Naive thymus-derived CD8-positive, alpha-beta T cell (primary cell): ENCODE data around the gene VAT1. TPM values are rescaled to one million over a fixed set of nuclear protein-coding genes. Genes with fewer than 3 reads are reported as not detected.
"Not testable (repeated sequence)": the region's sequence is repeated elsewhere in the genome, so short reads cannot be mapped to it uniquely, and the experiment has no call there.

ENCODE experiments used
- ATAC-seq, 2 donors: fragments of 150-1000 bp; cut with Tn5 transposase in 1 of 2; sonication (Bioruptor Pico), chemical (Tn5 transposase) in 1 of 2; 1 replicate in 1 of 2; 2 replicates in 1 of 2; pipeline ENCODE4 v1.10.0; 2021; ENCODE audit warnings: mild to moderate bottlenecking in 2 of 2, moderate library complexity in 2 of 2
- POLR2A ChIA-PET: fragments of 350-600 bp; sonication (Branson Sonifier 250); formaldehyde crosslinking; loops from one replicate; lab custom pipeline; 2021; ENCODE audit warnings: antibody characterized with exemption; lab: Charles Lee
- DNase-seq, 10 donors: peaks; one replicate each; pipeline versions ENCODE4 v3.0.0 to v3.0.0-alpha.2; 2020 to 2022
- H3K27ac Mint-ChIP-seq, 10 donors: one replicate each; pipeline ENCODE4 v1.8.0; 2020 to 2022; ENCODE audit warnings: mild to moderate bottlenecking in 10 of 10, mixed read lengths in 10 of 10, moderate library complexity in 4 of 10, inconsistent platforms in 1 of 10
- H3K27me3 Mint-ChIP-seq, 5 donors: one replicate each; pipeline ENCODE4 v1.8.0; 2021 to 2022; ENCODE audit warnings: mixed read lengths in 5 of 5
- H3K36me3 Mint-ChIP-seq, 3 donors: one replicate each; pipeline ENCODE4 v1.8.0; 2020 to 2022; ENCODE audit warnings: mixed read lengths in 3 of 3, mild to moderate bottlenecking in 2 of 3, inconsistent platforms in 1 of 3
- H3K4me1 Mint-ChIP-seq, 4 donors: one replicate each; pipeline ENCODE4 v1.8.0; 2021 to 2022; ENCODE audit warnings: mixed read lengths in 4 of 4
- H3K4me3 Mint-ChIP-seq, 10 donors: one replicate each; pipeline ENCODE4 v1.8.0; 2020 to 2022; ENCODE audit warnings: mild to moderate bottlenecking in 10 of 10, mixed read lengths in 10 of 10, moderate library complexity in 6 of 10, inconsistent platforms in 1 of 10
- H3K9me3 Mint-ChIP-seq, 9 donors: one replicate each; pipeline ENCODE4 v1.8.0; 2020 to 2022; ENCODE audit warnings: mixed read lengths in 9 of 9, mild to moderate bottlenecking in 3 of 9, inconsistent platforms in 1 of 9, moderate library complexity in 1 of 9
- polyA plus RNA-seq, 3 donors: library from polyadenylated mRNA; unstranded; fragments of 300-500 nt; fragmentation: Illumina TruSeq; gene quantifications; one replicate each; pipeline ENCODE4 v1.2.3, GENCODE V29; 2021
- total RNA-seq, 8 experiments: library from RNA in 2 of 8; stranded (reverse) in 2 of 8; gene quantifications; one replicate each; pipeline ENCODE4 v1.2.3 and lab custom pipeline; 2021 to 2026

VAT1 gene
- total RNA-seq (10 to 100 TPM; 36.7 to 42.2 TPM), polyA plus RNA-seq (10 to 100 TPM; 24.7 to 33.9 (median 28.2) TPM), total RNA-seq (lab: John Stamatoyannopoulos, UW) (13.4 to 49.4 (median 19.5) reads per million in 6 experiments)

DNA sequence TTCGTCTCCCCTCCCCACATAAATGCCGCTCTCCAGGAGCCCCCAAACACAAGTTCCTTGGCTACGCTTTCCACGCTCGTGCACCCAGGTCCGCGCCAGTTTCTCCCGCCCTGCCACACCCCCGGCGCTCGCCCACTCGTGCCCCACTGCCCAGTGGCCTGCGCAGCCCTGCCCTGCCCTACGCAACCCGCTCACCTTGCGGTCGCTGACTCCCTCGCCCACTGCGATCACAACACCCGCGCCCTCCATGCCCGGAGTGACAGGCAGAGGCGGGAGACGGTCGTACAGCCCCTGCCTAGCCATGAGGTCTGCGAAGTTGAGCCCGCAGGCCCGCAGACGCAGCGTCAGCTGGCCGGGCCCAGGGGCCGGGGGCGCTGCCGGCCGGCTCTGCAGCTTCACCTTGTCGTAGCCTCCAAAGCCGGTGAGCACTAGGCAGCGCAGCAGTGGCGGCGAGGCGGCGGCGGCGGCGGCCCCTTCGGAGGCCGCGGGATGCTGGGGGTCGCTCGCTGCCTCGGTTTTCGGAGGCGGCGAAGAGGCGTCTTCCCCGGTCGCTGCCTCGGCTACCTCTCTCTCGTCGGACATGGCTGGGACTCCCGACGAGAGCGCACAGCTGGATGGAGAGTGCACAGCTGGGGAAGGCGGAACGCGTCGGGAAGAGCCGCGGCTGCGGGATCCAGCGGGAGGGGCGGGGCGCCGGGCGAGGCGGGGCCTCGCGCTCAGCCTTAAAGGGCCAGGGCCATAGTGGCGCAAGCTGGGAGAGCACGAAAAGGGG is at the start of gene VAT1:
VAT1 (minus strand) TSS at position 645 of the 772 bp plus-strand sequence; CDS start at position 582, 63 bp downstream.
- peaks cover 26 to 56% (median 41%) of the 10 kb centered on the region in 4 donors for H3K4me1 Mint-ChIP-seq
- no peaks in the 10 kb centered on the region for H3K36me3 Mint-ChIP-seq
- H3K9me3 Mint-ChIP-seq, result no peaks in the 10 kb centered on the region
- peak within 1 kb of the TSS; percentile 85 to 93 (median 89) for H3K4me3 Mint-ChIP-seq
- no peaks in the 10 kb centered on the region for H3K27me3 Mint-ChIP-seq
- POLR2A ChIA-PET, result interaction anchor here (0.6 to 3.8 kb wide), 9 partner anchors 10 to 346 kb away, joined by 3 to 29 read pairs (median 5); partner anchors contain the start of genes IFI35 and RPL27
- DNase-seq (peak in 9 of 10 donors; percentile 40 to 70 (median 56)), ATAC-seq (peak; percentile 46 to 54)
- peak within 1 kb of the TSS; percentile 31 to 88 (median 82) for H3K27ac Mint-ChIP-seq

DNA sequence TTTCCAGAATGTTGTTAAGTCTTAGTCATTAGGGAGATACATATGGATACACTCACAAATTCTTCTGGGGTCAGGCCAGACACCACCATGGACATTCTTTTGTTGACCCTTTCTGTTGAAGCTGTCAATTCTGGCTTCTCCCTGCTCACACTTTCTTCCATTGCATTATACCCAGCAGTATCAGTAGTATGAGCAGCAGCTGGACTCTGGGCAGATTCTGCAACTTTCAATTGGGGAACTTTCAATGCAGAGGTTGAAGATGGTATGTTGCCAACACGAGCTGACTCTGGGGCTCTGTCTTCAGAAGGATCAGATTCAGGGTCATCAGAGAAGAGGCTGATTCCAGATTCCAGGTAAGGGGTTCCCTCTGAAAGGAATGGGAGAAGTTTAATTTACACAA is 48.7 kb upstream of the VAT1 start:
- Mint-ChIP-seq H3K36me3 (peaks cover 0 to 5% (median 2%) of the 10 kb centered on the region in 3 donors), H3K9me3 (no peaks in the 10 kb centered on the region), H3K4me3 (no peak overlapping the region), H3K27me3 (no peaks in the 10 kb centered on the region), H3K4me1 (no peaks in the 10 kb centered on the region), H3K27ac (no peak overlapping the region)
- DNase-seq, result no peak
- no peak for ATAC-seq
- POLR2A ChIA-PET, result interaction anchor here (0.6 kb wide), 1 partner anchor 340 kb away, joined by 3 read pairs; no protein-coding TSS in a partner anchor

DNA sequence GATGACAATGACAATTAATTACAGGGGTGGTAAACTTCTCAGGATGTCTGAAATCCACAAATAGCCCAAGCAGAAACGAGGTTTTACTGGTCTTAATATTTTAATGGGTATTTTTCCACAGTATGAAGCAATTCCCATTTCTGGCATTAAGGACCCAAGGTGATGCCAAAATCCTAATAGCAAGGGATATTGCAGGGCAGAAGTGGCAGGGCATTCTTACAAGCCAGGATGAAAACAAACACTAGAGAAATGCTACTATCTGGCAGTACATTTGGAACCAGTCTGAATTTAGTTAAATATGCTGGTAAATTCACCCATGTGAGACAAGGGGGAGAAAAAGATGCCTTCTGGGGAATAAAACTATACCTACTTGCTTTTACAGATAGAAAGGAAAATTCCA is 48.1 kb upstream of the VAT1 start:
- ATAC-seq (no peak), DNase-seq (no peak)
- Mint-ChIP-seq H3K36me3 (peaks cover 0 to 5% (median 2%) of the 10 kb centered on the region in 3 donors), H3K27me3 (no peaks in the 10 kb centered on the region), H3K9me3 (no peaks in the 10 kb centered on the region), H3K4me3 (no peak overlapping the region), H3K27ac (no peak overlapping the region), H3K4me1 (no peaks in the 10 kb centered on the region)
- POLR2A ChIA-PET, result no interaction called here

- H3K4me3 Mint-ChIP-seq, result no peak overlapping the region
- POLR2A ChIA-PET, result no interaction called here
- ATAC-seq (no peak), DNase-seq (no peak)
- H3K9me3 Mint-ChIP-seq, result no peaks in the 10 kb centered on the region
- peaks cover 0 to 5% (median 2%) of the 10 kb centered on the region in 3 donors for H3K36me3 Mint-ChIP-seq
- H3K27ac Mint-ChIP-seq, result no peak overlapping the region
- no peaks in the 10 kb centered on the region for H3K27me3 Mint-ChIP-seq
- H3K4me1 Mint-ChIP-seq, result no peaks in the 10 kb centered on the region
These were observed 47.2 kb upstream of the VAT1 start for GRCh38 chr17:43069368-43069898.

DNA sequence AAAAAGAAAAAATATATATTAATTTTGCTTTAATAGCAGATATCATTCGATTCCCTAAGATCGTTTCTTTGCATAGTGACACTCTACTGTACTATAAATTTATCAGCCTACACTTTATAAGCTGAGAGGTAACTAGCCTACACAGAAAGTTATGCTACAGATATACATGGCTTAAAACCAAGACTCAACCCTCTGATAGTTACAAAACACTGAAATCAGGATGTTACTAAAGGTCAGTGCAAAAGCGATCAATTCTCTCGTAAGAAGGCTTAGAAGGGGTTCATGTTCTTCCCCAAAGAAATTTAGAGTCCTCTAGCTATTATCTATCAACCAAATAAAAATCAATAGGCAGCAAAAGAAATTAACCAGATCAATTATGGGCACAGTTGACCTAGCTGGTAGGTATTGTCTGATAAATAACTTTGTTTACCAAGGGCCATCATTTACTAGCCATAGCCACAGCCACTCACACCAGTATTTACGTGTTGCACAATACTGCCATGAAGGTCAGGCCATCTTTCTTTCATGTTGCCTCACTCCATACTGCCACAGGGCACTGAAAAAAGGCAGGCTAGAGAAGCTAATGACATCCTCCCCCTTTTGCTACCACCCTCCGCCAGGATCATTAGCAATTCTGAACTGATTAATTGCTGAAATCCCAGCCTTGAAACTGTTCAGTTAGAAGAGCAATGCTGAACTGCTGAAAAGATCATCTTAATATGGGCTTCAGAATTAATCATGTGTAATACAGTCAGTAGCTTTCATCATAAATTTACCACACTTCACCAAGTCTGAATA is 46.6 kb upstream of the VAT1 start:
- no peak overlapping the region for H3K4me3 Mint-ChIP-seq
- H3K36me3 Mint-ChIP-seq, result peaks cover 0 to 5% (median 2%) of the 10 kb centered on the region in 3 donors
- H3K9me3 Mint-ChIP-seq, result no peaks in the 10 kb centered on the region

DNA sequence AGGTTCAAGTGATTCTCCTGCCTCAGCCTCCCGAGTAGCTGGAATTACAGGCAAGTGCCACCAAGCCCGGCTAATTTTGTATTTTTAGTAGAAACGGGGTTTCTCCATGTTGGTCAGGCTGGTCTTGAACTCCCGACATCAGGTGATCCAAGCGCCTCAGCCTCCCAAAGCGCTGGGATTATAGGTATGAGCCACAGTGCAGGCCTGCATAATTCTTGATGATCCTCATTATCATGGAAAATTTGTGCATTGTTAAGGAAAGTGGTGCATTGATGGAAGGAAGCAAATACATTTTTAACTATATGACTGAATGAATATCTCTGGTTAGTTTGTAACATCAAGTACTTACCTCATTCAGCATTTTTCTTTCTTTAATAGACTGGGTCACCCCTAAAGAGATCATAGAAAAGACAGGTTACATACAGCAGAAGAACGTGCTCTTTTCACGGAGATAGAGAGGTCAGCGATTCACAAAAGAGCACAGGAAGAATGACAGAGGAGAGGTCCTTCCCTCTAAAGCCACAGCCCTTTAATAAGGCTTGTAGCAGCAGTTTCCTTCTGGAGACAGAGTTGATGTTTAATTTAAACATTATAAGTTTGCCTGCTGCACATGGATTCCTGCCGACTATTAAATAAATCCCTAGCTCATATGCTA is 40.9 kb upstream of the VAT1 start:
- H3K4me1 Mint-ChIP-seq, result no peaks in the 10 kb centered on the region
- ATAC-seq, result no peak
- peaks cover 0 to 3% (median 0%) of the 10 kb centered on the region in 3 donors for H3K36me3 Mint-ChIP-seq
- POLR2A ChIA-PET, result no interaction called here
- H3K4me3 Mint-ChIP-seq, result no peak overlapping the region
- H3K27ac Mint-ChIP-seq, result no peak overlapping the region
- no peaks in the 10 kb centered on the region for H3K9me3 Mint-ChIP-seq
- no peaks in the 10 kb centered on the region for H3K27me3 Mint-ChIP-seq
- DNase-seq, result no peak

More for the DNA sequence above, 46.6 kb upstream of the VAT1 start:
- POLR2A ChIA-PET, result no interaction called here
- Mint-ChIP-seq H3K27ac (no peak overlapping the region), H3K27me3 (no peaks in the 10 kb centered on the region), H3K4me1 (no peaks in the 10 kb centered on the region)
- ATAC-seq (no peak), DNase-seq (no peak)

- POLR2A ChIA-PET, result interaction anchor here (0.7 kb wide), 1 partner anchor 1726 kb away, joined by 3 read pairs; no protein-coding TSS in a partner anchor
- Mint-ChIP-seq H3K4me1 (no peaks in the 10 kb centered on the region), H3K36me3 (no peaks in the 10 kb centered on the region), H3K27me3 (no peaks in the 10 kb centered on the region), H3K27ac (no peak overlapping the region), H3K9me3 (no peaks in the 10 kb centered on the region), H3K4me3 (no peak overlapping the region)
- ATAC-seq, result no peak
- DNase-seq, result no peak
These were observed 33.9 kb upstream of the VAT1 start for GRCh38 chr17:43056051-43056450.

- ATAC-seq, H3K27me3 Mint-ChIP-seq, POLR2A ChIA-PET: not testable (repeated sequence)
These were observed 30.8 kb upstream of the VAT1 start for GRCh38 chr17:43053008-43053407.

DNA sequence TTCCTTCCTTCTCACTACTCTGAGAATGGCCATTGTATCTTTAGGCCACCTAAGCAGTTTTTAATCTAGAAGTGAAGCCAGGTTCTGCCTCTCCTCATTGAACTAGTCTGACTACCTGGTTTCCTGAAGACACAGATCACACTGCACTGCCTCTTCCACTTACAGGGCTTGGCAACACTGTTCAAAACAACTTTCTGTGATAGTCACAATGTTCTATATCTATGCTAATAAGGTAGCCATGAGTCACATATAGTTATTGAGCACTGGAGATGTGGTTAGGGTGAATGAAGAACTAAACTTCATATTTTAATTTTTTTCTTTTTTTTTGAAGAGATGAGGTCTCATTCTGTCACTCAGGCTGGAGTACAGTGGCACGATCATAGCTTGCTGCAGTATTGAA is 29.8 kb upstream of the VAT1 start:
- DNase-seq (no peak), ATAC-seq (no peak)
- Mint-ChIP-seq H3K4me1 (no peaks in the 10 kb centered on the region), H3K9me3 (no peaks in the 10 kb centered on the region), H3K4me3 (no peak overlapping the region), H3K27ac (no peak overlapping the region), H3K36me3 (peaks cover 0 to 2% (median 2%) of the 10 kb centered on the region in 3 donors), H3K27me3 (no peaks in the 10 kb centered on the region)
- POLR2A ChIA-PET, result no interaction called here

More at GRCh38 chr17:43053008-43053407, 30.8 kb upstream of the VAT1 start:
- not testable (repeated sequence) for H3K4me1 Mint-ChIP-seq, H3K27ac Mint-ChIP-seq, H3K36me3 Mint-ChIP-seq, DNase-seq, H3K9me3 Mint-ChIP-seq, H3K4me3 Mint-ChIP-seq

DNA sequence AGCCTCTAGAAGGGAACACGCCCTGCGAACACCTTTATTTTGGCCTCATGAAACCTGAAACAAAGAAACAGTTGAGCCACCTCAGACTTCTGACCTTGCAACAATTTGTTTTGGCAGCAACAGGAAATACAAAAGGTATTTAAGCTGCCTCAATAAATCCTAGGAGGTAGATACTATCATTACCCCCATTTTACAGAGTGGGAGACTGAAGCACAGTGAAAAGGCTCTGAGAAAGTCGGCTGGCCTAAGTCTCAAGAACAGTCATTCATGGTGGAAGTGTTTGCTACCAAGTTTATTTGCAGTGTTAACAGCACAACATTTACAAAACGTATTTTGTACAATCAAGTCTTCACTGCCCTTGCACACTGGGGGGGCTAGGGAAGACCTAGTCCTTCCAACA is 21.8 kb upstream of the VAT1 start:
- Mint-ChIP-seq H3K4me3 (no peak overlapping the region), H3K27me3 (no peaks in the 10 kb centered on the region), H3K27ac (no peak overlapping the region), H3K9me3 (no peaks in the 10 kb centered on the region), H3K36me3 (no peaks in the 10 kb centered on the region), H3K4me1 (no peaks in the 10 kb centered on the region)
- no peak for ATAC-seq
- DNase-seq, result no peak
- POLR2A ChIA-PET, result no interaction called here

DNA sequence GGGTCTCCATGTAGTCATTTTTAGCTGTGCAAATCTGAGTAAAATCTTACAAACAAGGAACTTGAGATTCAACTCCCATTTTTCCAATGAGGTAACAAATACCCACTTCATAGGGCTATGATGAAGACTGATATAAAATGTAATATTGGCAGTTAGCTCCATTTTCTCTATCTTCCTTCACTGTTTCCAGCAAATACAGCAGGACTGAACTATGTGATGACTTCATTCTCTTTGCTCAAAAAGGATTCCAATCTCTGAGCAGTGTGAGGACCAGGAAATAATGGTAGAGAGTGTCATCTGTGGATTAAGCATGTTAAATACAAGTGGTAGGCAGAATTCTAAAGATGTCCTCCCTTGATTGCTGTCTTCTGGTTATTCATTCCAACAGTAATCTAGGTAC is 21.1 kb upstream of the VAT1 start:
- POLR2A ChIA-PET, result interaction anchor here (1.3 kb wide), 1 partner anchor 19 kb away, joined by 3 read pairs; no protein-coding TSS in a partner anchor
- Mint-ChIP-seq H3K27ac (peak overlapping the region in 1 of 10 donors; percentile 15), H3K4me1 (no peaks in the 10 kb centered on the region), H3K36me3 (no peaks in the 10 kb centered on the region), H3K4me3 (no peak overlapping the region), H3K9me3 (no peaks in the 10 kb centered on the region), H3K27me3 (no peaks in the 10 kb centered on the region)
- ATAC-seq (no peak), DNase-seq (no peak)

GRCh38 chr17:43042025-43042628 is 19.9 kb upstream of the VAT1 start:
- H3K9me3 Mint-ChIP-seq, result no peaks in the 10 kb centered on the region
- H3K27ac Mint-ChIP-seq, result no peak overlapping the region
- no peaks in the 10 kb centered on the region for H3K27me3 Mint-ChIP-seq
- ATAC-seq, result no peak
- no peaks in the 10 kb centered on the region for H3K4me1 Mint-ChIP-seq
- H3K4me3 Mint-ChIP-seq, result no peak overlapping the region
- POLR2A ChIA-PET, result interaction anchor here (0.6 kb wide), 1 partner anchor 33 kb away, joined by 4 read pairs; no protein-coding TSS in a partner anchor
- no peaks in the 10 kb centered on the region for H3K36me3 Mint-ChIP-seq
- no peak for DNase-seq
